Activated CD4-positive, CD25-positive, alpha-beta regulatory T cell treated with anti-CD3 and anti-CD28 coated beads, Interleukin-2, amount 50 U/mL, for 24 hours (primary cell): ENCODE results near the gene MYO5C.

Experiments
- ATAC-seq, 2 donors: fragments of 150-1000 bp; cut with Tn5 transposase; one replicate each; pipeline ENCODE4 v1.10.0; 2021; ENCODE audit warnings: mild to moderate bottlenecking in 1 of 2, moderate library complexity in 1 of 2

MYO5C gene

DNA sequence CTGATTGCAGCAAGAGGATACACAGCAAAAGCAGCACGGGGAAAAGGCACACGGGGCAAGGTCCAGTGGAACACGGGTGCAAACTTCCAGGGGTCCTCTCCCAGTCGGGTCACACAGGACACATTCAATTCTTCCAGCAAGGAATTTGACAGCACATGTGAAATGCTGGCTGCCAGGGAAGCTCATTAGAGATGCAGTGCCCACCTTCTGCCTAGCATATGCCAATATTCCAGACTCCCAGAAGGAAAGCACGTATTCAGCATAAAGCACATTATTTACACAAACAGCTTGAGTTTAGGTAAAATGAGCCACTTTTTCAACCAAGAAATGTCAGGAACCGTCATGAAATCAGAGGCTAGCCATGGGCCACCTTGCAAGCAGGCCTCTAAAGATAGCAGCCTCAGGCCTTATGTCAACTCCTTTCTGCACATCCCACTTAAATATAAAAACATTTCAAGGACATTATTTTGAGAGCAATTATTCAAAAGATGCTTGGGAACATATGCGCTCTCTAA, 19.3 kb downstream of the MYO5C start:
- ATAC-seq, result no peak

DNA sequence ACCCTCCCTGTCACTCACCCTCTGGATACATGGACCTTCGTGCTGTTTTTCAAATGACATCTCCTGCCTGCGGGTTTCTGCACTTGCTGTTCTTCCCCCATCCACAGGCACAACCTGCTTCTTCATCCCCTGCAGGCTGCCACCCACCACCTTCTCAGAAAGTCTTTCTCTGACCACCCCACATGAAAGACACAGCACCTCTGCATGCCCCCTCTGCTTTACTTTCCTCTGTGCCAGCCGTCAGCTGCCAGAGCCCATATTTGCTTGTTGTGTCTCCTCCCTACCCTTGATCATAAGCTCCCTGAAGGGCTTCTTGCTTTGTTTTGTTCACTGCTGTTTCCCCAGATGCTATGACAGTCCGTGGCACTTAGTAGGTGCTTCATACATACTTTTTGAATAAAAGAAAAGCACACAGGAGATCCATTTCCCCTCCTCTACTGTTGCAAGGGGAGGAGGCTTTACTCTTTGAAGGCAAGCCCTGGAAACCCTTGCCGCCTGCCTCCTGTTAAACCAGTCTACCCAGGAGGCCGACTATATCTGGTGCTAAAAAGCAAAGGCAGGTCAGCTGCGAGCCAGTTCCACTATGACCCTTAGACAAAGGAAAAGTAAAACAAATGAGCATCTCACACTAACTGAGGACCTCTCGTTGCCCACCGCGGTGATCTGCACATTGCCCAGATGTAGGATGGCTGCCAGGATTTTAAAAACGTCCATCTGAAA, 31.9 kb downstream of the MYO5C start:
- no peak for ATAC-seq

DNA sequence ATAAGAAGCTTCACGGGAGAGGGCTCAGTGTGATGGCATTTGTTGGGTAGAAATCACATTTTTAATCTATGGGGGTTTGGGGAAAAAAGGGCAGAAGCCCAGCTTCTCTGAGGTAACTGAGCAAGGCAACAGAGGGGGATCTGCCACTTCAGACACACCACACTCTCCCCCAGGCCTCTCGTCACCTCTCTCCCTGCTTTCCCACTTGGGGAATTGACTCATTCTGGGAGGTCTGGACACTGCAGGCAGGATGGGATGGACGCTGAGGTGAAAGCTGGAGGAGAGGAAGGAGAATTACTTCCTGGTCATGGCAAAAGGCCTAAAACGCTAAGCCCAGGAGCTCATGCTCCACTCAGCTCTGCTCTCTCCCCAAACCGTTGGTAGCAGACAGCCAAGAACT, 33.2 kb downstream of the MYO5C start:
- ATAC-seq, result no peak

DNA sequence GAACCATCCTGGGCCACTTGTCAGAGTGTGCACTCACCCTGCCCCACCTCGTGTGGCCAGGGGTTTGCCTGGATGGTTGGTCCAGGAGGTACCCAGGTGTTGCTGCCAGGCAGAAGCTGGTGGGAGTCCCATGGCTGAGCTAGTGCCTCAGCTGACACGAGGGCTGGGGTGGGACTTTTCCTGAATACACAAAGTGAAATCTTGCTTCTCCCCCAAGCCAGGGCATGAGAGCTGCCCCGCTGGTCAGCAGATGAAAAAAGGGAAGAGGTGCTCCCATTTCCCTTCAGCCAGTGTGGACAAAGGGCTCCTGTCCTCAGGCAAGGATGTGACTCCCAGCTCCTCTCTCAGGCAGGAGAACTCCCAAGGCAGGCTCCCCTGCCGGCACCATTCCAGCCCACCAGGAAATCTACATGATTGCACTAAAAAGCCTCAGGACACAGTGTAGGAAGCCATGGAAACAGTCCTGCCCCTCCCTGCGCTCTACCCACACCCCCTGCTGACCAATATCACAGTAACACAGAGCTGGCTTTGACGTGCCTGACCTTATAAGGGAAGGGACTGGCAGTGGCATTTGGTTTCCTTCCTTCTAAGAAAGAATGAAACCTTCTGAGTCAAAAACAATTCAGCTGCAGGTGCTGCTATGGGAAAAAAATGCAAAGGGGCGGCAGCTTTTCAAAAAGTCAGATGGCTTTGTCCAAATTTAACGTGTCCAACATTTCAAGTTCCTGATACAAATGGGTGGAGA, 33.9 kb downstream of the MYO5C start:
- peak; percentile 97 to 98 for ATAC-seq

DNA sequence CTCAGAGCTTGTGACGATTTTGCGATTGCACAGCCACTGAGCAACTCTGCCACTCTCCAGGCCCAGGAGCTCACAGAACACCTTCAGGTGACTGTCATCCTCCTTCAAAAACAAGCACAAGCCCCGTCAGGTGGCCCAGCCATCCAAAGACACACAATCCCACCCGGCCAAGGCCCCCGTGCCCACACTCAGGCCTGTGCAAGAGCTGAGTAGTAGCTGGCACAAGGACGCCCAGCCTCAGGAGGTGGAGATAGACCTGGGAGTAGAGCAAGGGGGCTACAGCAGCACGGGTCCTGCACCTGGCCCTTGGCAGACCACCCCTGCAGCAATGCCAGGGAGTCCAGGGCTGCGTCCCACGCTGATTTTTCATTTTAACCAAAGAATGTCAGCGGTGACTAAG, 34.6 kb downstream of the MYO5C start:
- no peak for ATAC-seq

DNA sequence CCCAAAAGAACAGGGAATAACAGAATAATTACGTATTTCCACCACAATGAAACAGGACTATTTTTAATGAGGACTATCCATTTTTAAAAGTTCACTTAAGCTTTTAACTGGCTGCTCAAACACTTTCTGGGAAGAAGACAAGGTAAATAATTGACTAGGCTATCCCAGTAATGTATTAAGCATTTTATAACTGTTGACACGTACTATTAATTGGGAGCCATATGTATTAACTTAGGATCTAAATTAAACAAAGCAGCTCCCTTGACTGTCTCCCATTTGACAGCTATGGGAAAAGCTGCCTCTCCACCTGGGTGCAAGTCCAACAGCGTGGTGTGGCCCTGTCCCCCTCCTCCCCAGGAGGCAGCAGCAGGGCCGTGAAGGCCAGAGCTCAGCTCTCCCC, 36.1 kb downstream of the MYO5C start:
- no peak for ATAC-seq

DNA sequence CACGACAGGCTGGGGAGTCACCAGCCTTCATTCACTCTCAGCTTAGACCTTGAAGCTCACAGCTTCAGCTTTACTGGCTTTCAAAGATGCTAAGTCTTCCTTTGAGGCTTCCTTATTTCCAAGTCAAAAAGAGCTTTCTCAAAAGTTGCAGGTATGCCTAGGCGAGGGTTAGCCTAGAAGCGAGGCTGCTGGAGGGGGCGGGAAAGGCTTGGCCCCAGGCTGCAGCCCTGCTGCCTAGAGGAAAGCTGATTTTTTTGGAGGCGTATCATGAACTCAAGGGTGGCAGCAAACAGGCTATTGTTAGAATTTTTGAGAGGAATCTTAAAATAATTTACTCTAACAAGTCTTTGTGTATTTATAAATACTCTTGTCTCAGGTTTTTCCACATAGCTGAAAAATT, 37.1 kb downstream of the MYO5C start:
- no peak for ATAC-seq

DNA sequence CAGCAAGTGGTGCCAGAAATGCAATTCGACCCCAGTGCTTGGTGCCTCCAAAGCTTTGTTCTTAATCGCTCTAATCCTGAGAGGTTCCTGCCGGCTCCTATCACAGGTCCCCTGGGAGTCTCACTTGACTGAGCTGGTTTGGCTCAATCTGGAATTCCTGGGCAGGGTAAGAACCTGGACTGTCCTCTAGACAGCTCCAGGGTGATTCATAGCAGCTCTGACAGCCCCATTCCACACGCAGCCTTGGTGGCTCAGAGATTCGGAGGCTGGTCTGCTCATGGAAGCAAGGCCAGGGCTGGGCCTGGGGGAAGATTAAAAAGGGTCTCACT, 37.9 kb downstream of the MYO5C start:
- no peak for ATAC-seq

DNA sequence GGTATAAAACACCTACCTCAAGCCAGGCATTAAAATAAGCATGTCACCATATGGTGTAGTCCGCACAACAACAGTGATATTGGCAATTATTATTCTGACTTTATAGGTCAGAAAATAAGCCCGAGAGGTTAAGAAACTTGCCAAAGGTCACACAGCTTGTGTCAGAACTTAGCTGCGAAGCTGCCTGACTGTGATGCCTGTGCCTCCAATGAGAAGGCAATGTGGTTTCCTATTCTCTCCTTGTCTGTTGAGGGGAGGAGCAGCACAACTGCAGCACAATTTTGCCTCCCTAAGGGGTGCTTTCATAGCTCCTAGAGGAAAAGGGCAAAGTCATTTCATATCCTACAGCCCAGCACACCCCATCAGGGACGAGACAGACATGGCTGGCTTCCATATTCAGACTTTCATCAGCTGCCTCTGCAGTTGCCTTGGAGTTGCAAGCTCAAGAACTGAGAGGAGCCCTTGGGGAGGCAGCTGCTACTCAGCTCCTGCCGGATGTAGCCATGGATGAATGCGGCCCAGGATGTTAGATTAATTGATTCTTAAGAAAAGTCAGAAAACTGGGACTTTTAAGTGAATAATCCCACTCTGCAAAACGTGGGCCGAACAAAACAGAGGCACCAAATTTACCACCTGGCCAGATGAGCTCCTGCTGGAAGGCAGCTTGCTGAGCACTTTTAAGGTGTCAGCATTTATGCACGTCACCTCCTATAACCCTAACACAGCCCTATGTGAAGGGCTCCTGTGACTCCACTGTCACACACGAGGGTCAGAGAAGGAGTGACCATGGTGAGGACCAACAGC, 38.5 kb downstream of the MYO5C start:
- peak; percentile 27 to 44 for ATAC-seq

DNA sequence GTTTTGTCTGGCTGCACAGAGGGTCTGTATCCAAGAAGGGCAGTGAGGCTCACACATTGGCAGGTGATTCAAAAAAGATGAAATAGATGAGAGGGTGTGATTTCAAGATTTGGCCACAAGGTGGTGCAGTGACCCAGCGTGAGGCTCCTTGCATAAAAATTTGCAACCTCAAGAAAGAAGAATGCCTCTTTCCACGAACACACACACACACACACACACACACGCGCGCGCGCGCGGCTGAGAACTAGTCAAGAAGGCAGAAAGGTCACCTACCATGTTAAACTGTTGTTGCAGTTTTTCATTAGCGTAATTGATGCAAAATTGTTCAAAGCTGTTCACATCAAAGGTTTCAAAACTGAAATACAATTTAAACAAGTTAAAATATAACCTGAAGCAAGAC, 39.2 kb downstream of the MYO5C start:
- ATAC-seq, result peak; percentile 18 to 19

DNA sequence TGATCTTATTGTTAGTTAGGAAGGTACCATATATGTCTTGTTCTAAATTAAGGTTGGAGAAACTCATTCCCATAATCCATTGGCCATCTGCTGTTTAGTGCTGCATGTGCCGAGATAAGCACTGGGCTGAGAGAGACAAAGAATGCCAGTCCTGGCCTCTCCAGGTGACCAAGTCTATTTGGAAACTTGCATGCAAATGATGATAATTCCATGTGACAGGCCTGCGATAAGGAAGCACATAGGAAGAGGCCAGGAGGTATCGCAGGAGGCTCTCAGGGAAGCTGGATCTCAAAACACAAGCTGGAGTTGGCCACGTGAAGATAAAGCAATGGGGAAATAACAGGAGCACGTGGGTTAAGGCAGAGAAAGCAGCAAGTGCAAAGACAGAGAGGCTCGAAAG, 39.7 kb downstream of the MYO5C start:
- ATAC-seq, result no peak

DNA sequence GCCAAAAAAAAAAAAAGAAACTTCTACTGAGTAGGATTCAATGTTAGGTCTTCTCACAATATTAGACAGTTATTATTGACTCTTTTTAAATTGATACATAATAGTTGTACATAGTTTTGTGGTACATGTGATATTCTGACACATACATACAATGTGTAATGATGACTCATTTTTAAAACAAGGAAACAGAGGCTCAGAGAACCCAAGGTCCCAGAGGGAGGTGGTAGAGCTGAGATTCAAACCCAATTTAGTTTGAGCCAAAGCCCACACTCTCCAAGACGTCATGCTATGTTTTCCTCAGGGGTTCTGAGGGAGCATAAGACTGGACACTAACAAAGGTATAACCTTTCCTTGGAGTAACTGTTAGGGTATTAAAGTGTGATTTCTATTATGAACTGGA, 40.6 kb downstream of the MYO5C start:
- peak; percentile 57 to 65 for ATAC-seq

DNA sequence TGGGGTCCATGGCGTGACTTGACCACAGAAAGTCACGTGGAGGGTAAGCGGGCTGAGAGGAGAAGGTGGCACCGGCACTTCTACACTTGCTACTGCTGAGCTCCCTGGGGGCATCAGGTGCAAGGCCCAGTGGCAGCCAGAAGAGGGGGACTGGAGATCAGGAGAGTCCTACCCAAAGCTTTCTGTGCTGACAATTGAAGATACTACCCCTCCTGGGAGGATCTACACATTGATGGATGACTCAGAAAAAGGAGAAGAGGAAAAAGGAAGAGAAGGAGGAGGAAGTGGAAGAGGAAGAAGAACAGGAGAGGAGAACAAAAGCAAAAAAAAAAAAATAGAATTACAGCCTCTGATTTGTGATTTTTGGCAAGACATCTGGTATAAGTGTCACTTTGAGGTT, 41.2 kb downstream of the MYO5C start:
- no peak for ATAC-seq

DNA sequence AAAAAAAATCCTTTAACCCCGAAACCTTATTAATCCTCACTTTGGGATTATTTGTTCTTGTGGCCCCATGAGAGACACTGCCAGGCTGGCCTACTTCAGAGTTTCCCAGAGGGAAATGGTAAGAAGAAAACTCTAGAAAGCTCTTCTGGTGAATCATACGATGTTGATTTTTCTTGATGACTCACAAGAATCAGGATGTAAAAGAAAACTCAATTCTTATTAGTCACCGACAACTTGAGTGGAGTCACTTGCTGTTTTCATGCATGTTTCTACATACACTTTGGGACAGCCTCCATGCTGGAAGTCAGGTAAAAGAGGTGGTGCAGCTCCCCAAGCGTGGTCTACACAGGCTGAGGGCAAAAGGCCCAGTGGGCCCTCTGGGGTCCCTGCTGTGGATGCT, 42.8 kb downstream of the MYO5C start:
- peak; percentile 46 to 70 for ATAC-seq

DNA sequence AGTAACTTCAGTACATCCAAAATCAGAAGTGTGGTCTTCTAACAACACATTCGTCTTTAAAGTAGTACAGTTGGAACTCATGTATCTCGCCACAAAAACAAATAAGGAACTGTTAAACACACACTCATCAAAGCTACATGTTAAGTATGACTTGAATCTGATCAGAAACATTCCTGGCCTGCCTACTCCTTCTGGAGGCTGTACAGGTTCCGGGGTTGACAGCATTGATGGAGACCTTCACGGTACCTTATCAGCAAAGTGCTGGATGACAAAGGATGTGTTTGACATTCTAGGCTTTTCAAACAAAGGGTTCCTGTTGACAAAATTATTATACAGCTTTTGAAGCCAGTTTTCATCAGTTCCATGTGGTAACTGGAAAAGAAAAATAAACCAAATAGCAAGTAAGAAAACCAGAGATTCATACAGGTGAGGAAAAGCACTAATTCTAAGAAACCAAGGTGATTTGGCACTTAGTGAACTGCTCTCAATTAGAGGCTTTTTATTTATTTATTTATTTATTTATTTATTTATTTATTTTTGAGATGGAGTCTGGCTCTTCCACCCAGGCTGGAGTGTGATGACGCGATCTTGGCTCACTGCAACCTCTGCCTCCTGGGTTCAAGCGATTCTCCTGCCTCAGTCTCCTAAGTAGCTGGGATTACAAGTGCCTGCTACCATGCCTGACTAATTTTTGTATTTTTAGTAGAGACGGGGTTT, 44.3 kb downstream of the MYO5C start:
- no peak for ATAC-seq

DNA sequence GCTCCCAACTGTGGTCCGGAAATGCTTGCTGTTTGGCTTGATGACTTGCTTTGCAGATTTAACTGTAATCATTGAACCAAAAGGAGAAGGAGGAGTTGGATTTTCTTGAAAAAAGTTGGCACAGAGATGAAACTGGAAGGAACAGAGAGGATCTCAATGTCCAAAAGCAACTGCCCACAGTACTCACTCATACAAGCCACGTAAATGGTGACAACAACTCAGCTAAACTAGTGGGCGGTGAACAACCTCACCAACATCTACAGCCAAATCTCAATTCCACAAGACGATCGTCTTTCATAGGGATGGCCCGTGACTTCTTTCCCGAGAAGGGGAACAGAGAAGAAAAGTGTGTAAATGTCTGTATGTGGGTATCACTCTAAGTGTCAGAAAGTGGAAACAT, 48.1 kb downstream of the MYO5C start:
- ATAC-seq, result no peak

DNA sequence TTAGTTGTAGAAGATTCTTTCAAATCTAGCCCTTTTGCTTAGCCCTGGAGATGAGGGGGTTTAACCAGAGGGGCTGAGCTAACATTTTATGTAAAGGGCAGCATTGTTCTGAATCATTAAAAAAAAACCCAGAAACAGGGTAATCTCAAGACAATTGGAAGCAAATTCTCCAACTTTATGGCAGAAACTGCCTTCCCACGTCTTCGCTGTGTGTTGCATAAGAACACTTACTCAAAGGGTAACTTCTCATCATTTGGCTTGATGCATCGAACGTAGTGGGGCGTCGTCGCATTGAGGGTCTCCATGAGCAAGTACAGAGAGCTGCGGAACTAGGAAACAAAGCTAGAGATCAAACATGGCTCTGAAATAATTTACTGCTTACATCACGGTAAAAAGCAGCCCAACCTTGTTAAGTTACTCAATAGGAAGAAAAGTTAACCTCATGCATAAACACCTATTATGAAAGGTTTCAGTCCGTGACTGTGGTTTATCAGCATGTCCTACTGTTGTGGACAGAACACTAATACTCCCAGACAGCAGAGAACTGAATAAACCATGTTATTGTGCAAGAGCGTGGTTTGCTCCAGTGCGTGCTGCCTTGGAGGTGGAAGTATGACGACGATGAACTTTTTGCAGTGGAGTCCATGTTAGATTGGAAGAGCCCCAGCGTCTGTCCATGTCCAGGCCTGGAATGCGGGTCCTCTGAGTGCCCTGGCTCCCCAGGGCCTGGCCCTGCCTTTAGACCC, 48.7 kb downstream of the MYO5C start:
- ATAC-seq, result no peak

DNA sequence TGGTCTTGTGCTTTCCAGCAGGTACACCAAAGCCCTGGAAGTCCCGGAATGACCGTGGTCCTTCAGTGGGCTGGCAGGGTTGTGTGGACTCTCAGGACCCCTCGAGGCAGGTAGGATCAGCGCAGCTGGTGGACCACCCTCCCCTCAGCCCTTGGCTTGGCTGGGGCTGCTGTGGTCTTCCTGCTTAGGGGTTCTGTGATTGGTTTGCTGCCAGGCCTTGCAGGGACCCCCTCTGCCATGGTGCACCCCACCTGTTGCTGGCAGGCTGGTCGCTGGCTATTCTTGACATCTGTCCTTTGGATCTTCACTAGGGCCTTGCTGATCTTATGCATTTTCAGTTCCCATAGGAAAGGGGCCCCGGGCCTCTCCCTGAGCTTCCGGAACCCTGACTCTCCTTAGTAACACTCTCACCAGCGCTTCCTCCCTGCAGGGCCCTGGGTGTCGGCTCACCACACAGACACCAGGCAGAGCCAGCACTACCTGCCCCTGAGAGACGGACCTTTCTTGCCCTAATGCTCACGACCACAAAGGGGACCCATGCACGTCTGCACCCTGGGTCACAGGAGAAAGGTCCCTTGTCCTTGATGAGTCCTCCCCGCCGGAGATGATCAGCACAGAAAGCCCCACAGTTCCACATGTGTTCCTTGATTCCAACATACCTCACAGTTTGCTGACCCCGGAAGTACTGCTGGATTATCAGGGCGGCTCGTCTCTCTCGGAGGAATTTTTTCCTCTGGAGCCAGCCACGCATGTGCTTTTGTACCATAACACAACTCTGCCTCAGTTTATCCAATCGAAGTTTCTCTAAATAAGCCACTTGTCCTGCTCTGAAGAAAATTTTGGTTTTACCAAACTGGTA, 51.7 kb downstream of the MYO5C start:
- no peak for ATAC-seq

DNA sequence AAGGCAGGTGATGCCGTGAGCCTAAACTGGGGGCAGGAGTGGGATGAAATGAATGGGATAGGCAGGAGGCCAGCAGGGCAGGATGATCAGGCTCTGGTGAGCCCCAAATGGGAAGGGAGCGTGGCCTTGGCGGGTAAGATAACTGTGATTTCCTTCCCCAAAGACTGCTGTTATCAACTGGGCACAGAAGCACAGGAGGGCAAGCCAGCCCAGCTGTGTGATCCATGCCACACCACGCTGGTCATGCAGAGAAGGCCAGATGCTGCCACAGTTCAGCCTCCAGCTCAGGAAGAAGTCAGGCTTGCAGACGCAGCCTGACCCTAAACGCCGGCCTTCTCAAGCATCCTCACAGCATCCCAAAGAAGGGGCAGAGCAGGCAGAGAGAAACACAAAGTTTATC, 52.3 kb downstream of the MYO5C start:
- ATAC-seq, result no peak

DNA sequence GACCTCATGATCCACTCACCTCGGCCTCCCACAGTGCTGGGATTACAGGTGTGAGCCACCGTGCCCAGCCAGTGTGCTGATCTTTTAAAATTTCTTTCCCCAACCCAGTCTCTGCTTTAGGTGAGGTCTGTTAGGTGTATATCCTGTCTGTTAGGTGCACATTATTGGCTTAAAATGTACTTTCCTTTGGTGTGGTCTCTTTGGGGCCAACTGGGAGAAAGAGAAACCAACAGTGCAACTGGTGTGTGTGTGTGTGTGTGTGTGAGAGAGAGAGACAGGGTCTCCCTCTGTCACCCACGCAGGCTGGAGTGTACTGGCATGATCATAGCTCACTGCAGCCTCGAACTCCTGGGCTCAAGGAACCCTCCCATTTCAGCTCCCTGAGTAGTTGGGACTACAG, 54.1 kb downstream of the MYO5C start:
- ATAC-seq, result peak; percentile 75 to 84

DNA sequence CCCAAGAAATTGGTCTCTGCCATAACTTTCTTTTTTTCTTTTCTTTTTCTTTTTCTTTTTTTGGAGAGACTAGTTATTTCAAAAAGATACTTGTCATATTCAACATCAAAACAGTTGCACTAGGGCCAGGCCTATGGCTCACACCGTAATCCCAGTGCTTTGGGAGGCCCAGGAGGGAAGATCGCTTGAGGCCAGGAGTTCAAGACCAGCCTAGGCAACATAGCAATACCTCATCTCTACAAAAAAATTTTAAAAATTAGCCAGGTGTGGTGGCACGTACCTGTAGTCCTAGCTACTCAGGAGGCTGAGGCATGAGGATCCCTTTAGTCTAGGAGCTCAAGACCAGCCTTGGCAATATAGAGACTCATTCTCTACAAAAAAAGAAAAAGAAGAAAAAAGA, 55.4 kb downstream of the MYO5C start:
- ATAC-seq, result no peak
